Activated CD4-positive, CD25-positive, alpha-beta regulatory T cell (primary cell): Measurements from ENCODE around the gene ZNF124.

ENCODE experiments used
- DNase-seq, 4 experiments: peaks; one replicate each; lab custom pipeline; 2025; lab: John Stamatoyannopoulos, UW

Gene ZNF124

GRCh38 chr1:247113094-247113497 is 58.7 kb downstream of the ZNF124 start:
- no peak for DNase-seq

- no peak for DNase-seq
Measured at GRCh38 chr1:247112479-247112781, 59.4 kb downstream of the ZNF124 start.

GRCh38 chr1:247111700-247112478 is 59.9 kb downstream of the ZNF124 start:
- DNase-seq, result no peak

- no peak for DNase-seq
Measured at GRCh38 chr1:247111259-247111699, 60.5 kb downstream of the ZNF124 start.

- no peak for DNase-seq
Measured at GRCh38 chr1:247110627-247111258, 61.1 kb downstream of the ZNF124 start.

- no peak for DNase-seq
Measured at GRCh38 chr1:247107694-247108093, 64.1 kb downstream of the ZNF124 start.

GRCh38 chr1:247105966-247106365 is 65.9 kb downstream of the ZNF124 start:
- DNase-seq, result no peak
